Natural killer cell treated with Interleukin-12 subunit alpha and Interleukin-12 subunit beta and Interleukin-15 and Interleukin-18, amount 100 ng/mL, for 72 hours (primary cell): ENCODE data around the gene ATMIN. TPM values are rescaled to one million over a fixed set of nuclear protein-coding genes. Genes with fewer than 3 reads are reported as not detected.

Source experiments
- ATAC-seq, 2 donors: fragments of 150-1000 bp; cut with Tn5 transposase in 1 of 2; sonication (Bioruptor Pico), chemical (Tn5 transposase) in 1 of 2; 2 replicates each; pipeline ENCODE4 v1.10.0; 2021
- DNase-seq: peaks from one replicate; pipeline ENCODE4 v3.0.0; 2022; ENCODE audit warnings: low spot score
- H3K27ac Mint-ChIP-seq, 2 donors: 1 replicate in 1 of 2; 2 replicates in 1 of 2; pipeline ENCODE4 v1.8.0; 2022; ENCODE audit warnings: mixed read lengths in 2 of 2, mild to moderate bottlenecking in 1 of 2, moderate library complexity in 1 of 2
- H3K27me3 Mint-ChIP-seq, 2 donors: 1 replicate in 1 of 2; 2 replicates in 1 of 2; pipeline ENCODE4 v1.8.0; 2022; ENCODE audit warnings: mixed read lengths in 2 of 2
- H3K36me3 Mint-ChIP-seq: one replicate; pipeline ENCODE4 v1.8.0; 2022; ENCODE audit warnings: mixed read lengths
- H3K4me1 Mint-ChIP-seq, 2 donors: 1 replicate in 1 of 2; 2 replicates in 1 of 2; pipeline ENCODE4 v1.8.0; 2022; ENCODE audit warnings: low read depth in 2 of 2, mixed read lengths in 2 of 2, mild to moderate bottlenecking in 1 of 2
- H3K4me3 Mint-ChIP-seq: one replicate; pipeline ENCODE4 v1.8.0; 2022; ENCODE audit warnings: mixed read lengths
- H3K9me3 Mint-ChIP-seq: 2 replicates; pipeline ENCODE4 v1.8.0; 2022; ENCODE audit warnings: mixed read lengths
- total RNA-seq, 2 donors: library from RNA; stranded (reverse); gene quantifications; one replicate each; pipeline ENCODE4 v1.2.3, GENCODE V29; 2022

The ATMIN gene
- total RNA-seq, 2 donors from 2014 or later, result 24.5 to 29.1 TPM

DNA sequence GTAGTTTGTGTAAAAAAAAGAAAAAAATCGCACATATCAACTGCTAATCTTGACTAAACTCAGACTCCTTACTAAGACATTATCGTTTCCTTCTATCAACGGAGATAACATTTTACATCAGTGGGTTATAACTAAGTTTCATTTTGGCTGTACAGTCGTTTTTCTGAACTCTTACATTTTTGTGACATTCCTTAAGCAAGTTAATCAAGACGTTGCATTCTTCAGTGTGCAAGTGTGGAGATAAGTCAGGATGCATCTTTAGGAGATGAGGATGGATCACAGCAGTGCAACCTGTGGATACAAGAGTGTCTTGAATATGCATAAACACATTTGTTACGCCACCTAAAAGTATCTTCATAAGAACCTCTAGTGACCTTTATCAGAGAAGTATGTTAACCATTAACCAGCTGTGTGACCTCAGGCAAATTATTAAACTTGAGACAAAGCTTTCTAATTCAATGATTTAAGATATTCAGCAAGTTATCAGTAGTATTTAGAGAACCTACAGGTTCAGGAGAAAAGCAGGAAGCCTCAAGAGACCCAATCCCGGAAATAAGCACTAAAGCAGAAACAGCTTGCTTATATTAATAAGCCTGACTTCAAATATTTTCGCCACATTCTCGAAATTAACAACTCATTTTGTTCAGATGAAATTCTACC is 38.4 kb upstream of the ATMIN start:
- peak overlapping the region; percentile 90 for H3K4me3 Mint-ChIP-seq
- peak; percentile 59 to 60 for ATAC-seq
- peaks cover 33 to 45% of the 10 kb centered on the region in 2 donors for H3K4me1 Mint-ChIP-seq
- H3K9me3 Mint-ChIP-seq, result no peaks in the 10 kb centered on the region
- H3K27me3 Mint-ChIP-seq, result no peaks in the 10 kb centered on the region
- H3K36me3 Mint-ChIP-seq, result peaks cover 4% of the 10 kb centered on the region
- DNase-seq, result no peak
- peak overlapping the region; percentile 90 to 95 for H3K27ac Mint-ChIP-seq

GRCh38 chr16:80997964-80998620 is 37.5 kb upstream of the ATMIN start:
- no peaks in the 10 kb centered on the region for H3K9me3 Mint-ChIP-seq
- H3K4me3 Mint-ChIP-seq, result peak overlapping the region; percentile 90
- H3K27ac Mint-ChIP-seq, result peak overlapping the region; percentile 90 to 95
- no peak for ATAC-seq
- no peaks in the 10 kb centered on the region for H3K27me3 Mint-ChIP-seq
- peaks cover 37 to 53% of the 10 kb centered on the region in 2 donors for H3K4me1 Mint-ChIP-seq
- no peaks in the 10 kb centered on the region for H3K36me3 Mint-ChIP-seq
- DNase-seq, result no peak

GRCh38 chr16:81000873-81001272 is 34.8 kb upstream of the ATMIN start:
- Mint-ChIP-seq H3K4me3 (no peak overlapping the region), H3K27ac (peak overlapping the region in 1 of 2 donors; percentile 51), H3K4me1 (peaks cover 56 to 75% of the 10 kb centered on the region in 2 donors), H3K36me3 (peaks cover 3% of the 10 kb centered on the region), H3K9me3 (no peaks in the 10 kb centered on the region), H3K27me3 (no peaks in the 10 kb centered on the region)
- no peak for ATAC-seq
- DNase-seq, result no peak

DNA sequence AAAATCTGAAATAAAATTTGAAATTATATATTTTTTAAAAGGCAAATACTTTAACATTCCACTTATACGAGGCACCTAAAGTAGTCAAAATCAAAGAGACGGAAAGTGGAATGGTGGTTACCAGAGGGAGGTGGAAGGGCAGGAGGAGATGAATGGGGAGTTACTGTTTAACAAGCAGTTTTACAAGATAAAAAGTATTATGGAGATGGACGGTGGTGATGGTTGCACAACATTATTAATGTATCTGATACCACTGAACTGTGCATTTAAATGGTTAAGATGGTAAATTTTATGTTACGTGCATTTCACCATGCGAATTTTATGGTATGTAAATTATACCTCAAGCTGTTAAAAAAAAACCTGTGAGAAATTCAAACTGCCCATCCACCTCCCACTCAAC is 34.3 kb upstream of the ATMIN start:
- Mint-ChIP-seq H3K27me3 (no peaks in the 10 kb centered on the region), H3K4me1 (peaks cover 59 to 79% of the 10 kb centered on the region in 2 donors)

GRCh38 chr16:81003064-81003463 is 32.6 kb upstream of the ATMIN start:
- Mint-ChIP-seq H3K4me1 (peaks cover 56 to 70% of the 10 kb centered on the region in 2 donors), H3K36me3 (peaks cover 5% of the 10 kb centered on the region), H3K27ac (peak overlapping the region; percentile 92 to 98), H3K9me3 (no peaks in the 10 kb centered on the region), H3K4me3 (peak overlapping the region; percentile 99), H3K27me3 (no peaks in the 10 kb centered on the region)
- no peak for DNase-seq
- no peak for ATAC-seq

More for the DNA sequence above, 34.3 kb upstream of the ATMIN start:
- Mint-ChIP-seq H3K27ac (peak overlapping the region in 1 of 2 donors; percentile 51), H3K36me3 (peaks cover 5% of the 10 kb centered on the region), H3K4me3 (no peak overlapping the region), H3K9me3 (no peaks in the 10 kb centered on the region)
- DNase-seq (no peak), ATAC-seq (no peak)

GRCh38 chr16:81003610-81004460 is 31.8 kb upstream of the ATMIN start:
- peaks cover 5% of the 10 kb centered on the region for H3K36me3 Mint-ChIP-seq
- peak overlapping the region; percentile 99 for H3K4me3 Mint-ChIP-seq
- DNase-seq, result no peak
- no peaks in the 10 kb centered on the region for H3K9me3 Mint-ChIP-seq
- H3K27ac Mint-ChIP-seq, result peak overlapping the region; percentile 92 to 98
- no peak for ATAC-seq
- peaks cover 59 to 64% of the 10 kb centered on the region in 2 donors for H3K4me1 Mint-ChIP-seq
- H3K27me3 Mint-ChIP-seq, result no peaks in the 10 kb centered on the region

- Mint-ChIP-seq H3K4me3 (peak overlapping the region; percentile 99), H3K4me1 (peaks cover 52 to 55% of the 10 kb centered on the region in 2 donors), H3K9me3 (no peaks in the 10 kb centered on the region), H3K36me3 (peaks cover 5% of the 10 kb centered on the region), H3K27me3 (no peaks in the 10 kb centered on the region), H3K27ac (peak overlapping the region; percentile 92 to 98)
- ATAC-seq (no peak), DNase-seq (no peak)
These were observed 30.8 kb upstream of the ATMIN start for GRCh38 chr16:81004646-81005353.

GRCh38 chr16:81005610-81006161 is 30.0 kb upstream of the ATMIN start:
- Mint-ChIP-seq H3K36me3 (peaks cover 5% of the 10 kb centered on the region), H3K27ac (peak overlapping the region; percentile 95 to 98), H3K4me3 (peak overlapping the region; percentile 99)

GRCh38 chr16:81006211-81006812 is 29.3 kb upstream of the ATMIN start:
- Mint-ChIP-seq H3K36me3 (peaks cover 5% of the 10 kb centered on the region), H3K27me3 (no peaks in the 10 kb centered on the region), H3K27ac (peak overlapping the region; percentile 95 to 98), H3K9me3 (no peaks in the 10 kb centered on the region), H3K4me1 (peaks cover 42 to 48% of the 10 kb centered on the region in 2 donors), H3K4me3 (peak overlapping the region; percentile 99)
- DNase-seq (peak; percentile 88), ATAC-seq (peak; percentile 68 to 70)

More at GRCh38 chr16:81005610-81006161, 30.0 kb upstream of the ATMIN start:
- no peaks in the 10 kb centered on the region for H3K27me3 Mint-ChIP-seq
- ATAC-seq, result no peak
- H3K4me1 Mint-ChIP-seq, result peaks cover 47 to 49% of the 10 kb centered on the region in 2 donors
- no peak for DNase-seq
- no peaks in the 10 kb centered on the region for H3K9me3 Mint-ChIP-seq

DNA sequence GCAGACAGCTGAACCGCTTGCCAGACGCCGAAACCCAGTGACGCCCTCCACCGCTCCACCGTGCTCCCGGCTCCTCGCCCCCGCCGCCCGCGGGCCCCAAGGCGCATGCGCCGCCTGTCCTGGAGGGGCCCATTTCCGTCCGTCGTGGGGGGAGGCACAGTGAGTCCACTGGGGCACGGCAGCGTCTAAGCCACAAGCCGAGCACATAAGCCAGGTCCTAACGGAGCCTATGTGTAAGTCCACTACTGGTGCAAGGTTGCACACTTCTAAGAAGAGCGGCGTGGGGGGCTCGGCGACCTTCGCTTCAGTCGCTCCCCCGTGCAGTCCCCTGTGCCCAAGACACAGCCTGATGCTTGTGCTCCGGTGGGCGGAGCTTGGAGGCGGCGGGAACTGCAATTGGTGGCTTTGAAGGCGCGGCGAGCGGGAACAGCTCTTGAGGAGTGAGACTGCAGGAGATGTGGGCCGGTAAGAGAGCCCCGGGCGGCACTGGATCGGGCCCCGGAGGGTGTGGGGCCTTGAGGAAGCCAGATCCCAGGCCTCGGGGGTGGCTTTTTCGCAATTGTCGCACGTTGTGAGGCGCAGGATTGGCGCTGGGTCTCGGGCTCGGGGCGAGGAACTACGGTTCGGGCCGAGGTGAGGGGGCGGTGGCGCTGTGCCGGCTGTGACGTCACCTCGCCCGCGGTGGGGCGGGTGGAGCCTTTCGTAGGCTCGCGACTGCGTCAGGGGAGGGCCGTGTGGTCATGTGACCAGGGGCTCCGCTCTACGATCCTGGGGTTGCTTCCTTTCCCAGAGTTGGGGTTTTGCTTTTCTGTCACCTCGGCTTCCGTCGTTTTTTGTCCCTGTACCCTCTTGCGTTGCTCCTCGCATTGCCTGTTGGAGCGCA is 28.6 kb upstream of the ATMIN start, which contains the start of the genes CENPN and CMC2:
Gene CENPN, plus strand, starts transcription at position 402 of the 883 bp plus-strand sequence. CDS start 4,726 bp downstream, outside the sequence.
Gene CMC2, minus strand, starts transcription at position 73 of the 883 bp plus-strand sequence. CDS start 9,491 bp downstream, outside the sequence.
- Mint-ChIP-seq H3K27me3 (no peaks in the 10 kb centered on the region), H3K4me3 (peak within 1 kb of the TSS; percentile 99), H3K9me3 (no peaks in the 10 kb centered on the region), H3K4me1 (peaks cover 42% of the 10 kb centered on the region in 2 donors), H3K27ac (peak within 1 kb of the TSS; percentile 95 to 98), H3K36me3 (peaks cover 9% of the 10 kb centered on the region)
- peak; percentile 93 to 94 for ATAC-seq
- DNase-seq, result peak; percentile 98

DNA sequence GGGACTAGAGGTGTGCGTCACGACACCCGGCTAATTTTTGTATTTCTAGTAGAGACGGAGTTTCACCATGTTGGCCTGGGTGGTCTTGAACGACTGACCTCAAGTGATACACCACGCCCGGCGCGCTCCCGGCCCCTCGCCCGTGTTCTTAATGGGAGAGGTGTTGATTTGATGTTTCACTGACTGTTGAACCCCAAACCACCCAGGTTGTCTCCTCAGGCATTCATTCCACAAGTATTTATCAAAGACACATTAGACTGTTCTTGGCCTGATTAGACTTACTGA is 27.2 kb upstream of the ATMIN start:
- DNase-seq (no peak), ATAC-seq (no peak)
- Mint-ChIP-seq H3K27ac (peak overlapping the region; percentile 74 to 98), H3K4me1 (peaks cover 29 to 35% of the 10 kb centered on the region in 2 donors), H3K36me3 (peaks cover 15% of the 10 kb centered on the region), H3K4me3 (peak overlapping the region; percentile 99), H3K27me3 (no peaks in the 10 kb centered on the region), H3K9me3 (no peaks in the 10 kb centered on the region)

- Mint-ChIP-seq H3K9me3 (no peaks in the 10 kb centered on the region), H3K27me3 (no peaks in the 10 kb centered on the region), H3K4me1 (peaks cover 0 to 10% of the 10 kb centered on the region in 2 donors), H3K4me3 (no peak overlapping the region), H3K36me3 (peaks cover 15% of the 10 kb centered on the region), H3K27ac (no peak overlapping the region)
- DNase-seq (no peak), ATAC-seq (no peak)
These were observed 22.7 kb upstream of the ATMIN start for GRCh38 chr16:81012974-81013373.
